Activated CD4-positive, alpha-beta T cell treated with anti-CD3 and anti-CD28 coated beads for 24 hours (primary cell): ENCODE results near the gene NCKAP5.

Experiments
- DNase-seq, 2 donors: peaks; one replicate each; pipeline ENCODE4 v3.0.0-alpha.2; 2020; ENCODE audit warnings: low read depth in 2 of 2

The NCKAP5 gene

DNA sequence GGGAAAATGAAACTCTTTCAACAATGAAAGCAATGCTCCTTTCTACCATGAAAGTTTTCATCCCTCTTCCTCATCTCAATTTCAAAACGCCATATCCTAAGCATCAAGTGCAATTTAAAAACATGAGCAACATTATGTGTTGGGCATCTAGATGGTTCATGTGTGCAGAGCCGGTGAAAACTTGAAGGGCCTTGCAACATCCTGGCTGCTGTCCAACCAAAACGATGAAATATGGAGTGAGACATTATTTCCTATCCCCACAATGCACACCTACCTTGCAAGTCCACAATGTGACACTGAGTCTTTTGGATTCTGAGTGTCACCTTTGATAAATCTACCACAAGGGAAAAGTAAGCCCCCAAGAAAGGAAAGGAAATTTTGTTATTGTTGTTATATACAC lies 110.0 kb downstream of the NCKAP5 start:
- no peak for DNase-seq

DNA sequence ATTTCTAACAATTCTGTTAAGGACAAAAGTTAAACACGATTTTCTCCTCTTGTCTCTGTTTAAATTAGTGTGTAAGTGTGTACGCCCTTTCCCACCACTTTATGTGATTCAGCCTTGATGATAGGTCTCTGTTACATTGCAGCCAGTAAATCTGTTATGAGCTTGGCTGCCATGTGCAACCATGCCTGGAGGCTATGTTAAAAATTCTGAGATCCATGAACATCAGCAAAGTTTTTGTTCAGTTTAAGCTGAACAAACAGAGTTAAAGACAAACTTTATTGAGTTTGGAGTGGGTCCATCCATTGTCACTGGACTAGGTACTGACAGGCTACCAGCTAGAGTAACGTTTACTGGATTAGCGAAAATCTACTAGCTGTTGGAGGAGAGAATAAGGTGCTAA lies 110.4 kb downstream of the NCKAP5 start:
- DNase-seq: no peak

GRCh38 chr2:133456971-133457370 lies 111.3 kb downstream of the NCKAP5 start:
- no peak for DNase-seq

DNA sequence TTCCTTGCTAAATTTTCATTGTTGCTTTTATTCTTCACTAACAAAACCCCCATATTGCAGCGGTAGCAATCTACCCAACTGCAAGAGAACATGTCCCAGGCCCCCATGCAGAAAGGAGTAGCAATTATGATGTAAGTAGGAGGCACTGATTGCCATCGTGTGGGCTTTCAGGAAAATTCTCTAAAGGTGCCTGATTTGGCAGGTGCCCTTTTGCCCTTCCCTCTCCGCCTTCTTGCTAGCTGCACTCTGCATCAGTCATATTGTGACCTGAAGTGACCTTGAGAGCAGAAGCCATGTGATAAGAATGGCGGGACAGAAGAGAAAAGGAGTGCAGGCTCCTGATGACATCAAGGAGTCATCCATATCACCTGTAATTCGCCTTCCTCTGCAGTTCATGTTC lies 112.1 kb downstream of the NCKAP5 start:
- DNase-seq: no peak

GRCh38 chr2:133453032-133453431 lies 115.2 kb downstream of the NCKAP5 start:
- DNase-seq: no peak

- DNase-seq: no peak
These were observed 115.7 kb downstream of the NCKAP5 start for GRCh38 chr2:133452583-133452982.

DNA sequence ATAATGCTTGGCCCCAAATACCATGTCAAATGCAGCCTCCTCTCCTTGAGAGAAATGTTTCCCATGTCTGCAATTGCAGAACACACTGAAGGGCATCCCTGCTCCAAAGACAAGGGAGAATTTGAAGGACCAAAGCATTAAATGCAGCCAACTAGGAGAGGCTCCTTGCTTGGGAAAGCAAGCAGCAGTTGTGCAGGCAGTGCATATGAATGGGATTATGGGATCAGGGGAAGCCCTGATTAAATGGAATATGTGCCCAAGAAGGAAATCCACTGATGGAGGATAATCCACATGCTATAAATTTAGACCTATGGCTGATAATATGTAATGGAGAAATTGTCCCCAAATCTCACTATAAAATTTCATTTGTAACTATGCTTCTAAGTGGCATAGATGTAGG lies 116.1 kb downstream of the NCKAP5 start:
- DNase-seq: no peak

- no peak for DNase-seq
These were observed 120.1 kb downstream of the NCKAP5 start for GRCh38 chr2:133448195-133448594.

DNA sequence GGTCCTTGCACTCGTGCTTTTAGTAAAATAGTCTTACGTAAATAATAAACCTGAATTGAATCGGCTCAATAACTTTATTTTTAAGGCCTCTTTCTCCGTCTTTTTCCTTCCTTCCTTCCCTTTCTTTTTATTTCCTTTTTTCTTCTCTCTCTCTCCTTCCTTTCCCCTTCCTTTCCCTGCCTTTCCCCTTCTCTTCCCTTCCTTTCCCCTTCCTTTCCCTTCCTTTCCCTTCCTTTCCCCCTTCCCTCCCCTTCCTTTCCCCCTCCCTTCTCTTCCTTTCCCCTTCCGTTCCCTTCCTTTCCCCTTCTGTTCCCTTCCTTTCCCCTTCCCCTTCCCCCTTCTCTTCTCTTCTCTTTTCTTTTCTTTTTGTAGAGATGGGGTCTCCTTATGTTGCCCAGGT lies 121.0 kb downstream of the NCKAP5 start:
- DNase-seq: no peak

DNA sequence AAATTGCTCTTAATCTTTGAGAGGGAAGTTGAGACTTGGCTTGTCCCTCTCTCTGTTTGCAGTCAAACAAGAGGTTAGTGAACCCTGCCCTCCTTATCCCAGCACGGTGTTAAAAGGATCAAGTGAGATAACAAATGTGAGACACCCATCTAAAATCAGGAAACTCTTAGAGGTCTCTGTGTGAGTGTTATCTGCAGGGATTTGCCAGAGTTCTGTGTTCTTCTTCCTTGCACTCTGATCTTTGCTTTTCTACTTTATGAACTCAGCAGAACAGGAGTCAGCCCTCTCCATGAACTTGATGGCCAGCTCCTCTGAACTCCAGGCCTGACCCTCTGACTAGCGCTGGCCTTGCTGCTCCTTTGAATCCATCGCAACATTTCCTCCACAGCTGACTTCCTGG lies 123.8 kb downstream of the NCKAP5 start:
- DNase-seq: no peak

DNA sequence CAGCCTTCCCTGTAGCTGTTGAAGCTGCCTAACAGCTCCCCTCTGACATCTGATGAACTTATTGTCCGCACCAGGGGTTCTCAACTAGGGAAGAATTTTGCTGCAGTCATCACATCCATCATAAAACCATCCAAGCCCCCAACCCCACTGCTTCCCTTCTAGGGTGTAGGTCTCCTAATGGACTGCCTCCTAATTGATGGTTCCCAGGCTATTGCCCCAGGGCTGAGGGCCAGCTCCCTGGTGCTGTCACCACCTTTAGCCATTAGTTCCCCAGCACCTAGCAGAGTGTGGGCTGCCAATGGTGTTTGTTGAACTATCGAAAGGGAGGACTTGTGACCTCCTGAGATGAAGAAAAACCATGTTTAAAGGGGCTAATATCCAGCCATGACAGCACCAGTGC lies 125.9 kb downstream of the NCKAP5 start:
- no peak for DNase-seq

DNA sequence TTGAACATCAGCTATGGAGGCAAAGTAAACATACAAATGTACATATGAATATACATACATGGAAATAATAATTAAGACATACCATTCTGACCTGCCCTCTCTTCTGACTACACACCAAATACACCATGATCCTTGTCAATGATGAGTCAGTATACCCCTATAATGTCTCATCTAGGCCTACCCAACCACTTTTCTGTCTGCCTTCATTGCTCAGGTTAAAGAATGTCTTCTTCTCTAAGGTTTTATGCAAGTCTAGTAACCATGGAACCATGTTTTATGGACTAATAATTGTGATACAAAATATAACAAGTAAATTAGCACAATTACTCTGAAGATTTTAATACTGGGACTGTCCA lies 128.7 kb downstream of the NCKAP5 start:
- DNase-seq: no peak

DNA sequence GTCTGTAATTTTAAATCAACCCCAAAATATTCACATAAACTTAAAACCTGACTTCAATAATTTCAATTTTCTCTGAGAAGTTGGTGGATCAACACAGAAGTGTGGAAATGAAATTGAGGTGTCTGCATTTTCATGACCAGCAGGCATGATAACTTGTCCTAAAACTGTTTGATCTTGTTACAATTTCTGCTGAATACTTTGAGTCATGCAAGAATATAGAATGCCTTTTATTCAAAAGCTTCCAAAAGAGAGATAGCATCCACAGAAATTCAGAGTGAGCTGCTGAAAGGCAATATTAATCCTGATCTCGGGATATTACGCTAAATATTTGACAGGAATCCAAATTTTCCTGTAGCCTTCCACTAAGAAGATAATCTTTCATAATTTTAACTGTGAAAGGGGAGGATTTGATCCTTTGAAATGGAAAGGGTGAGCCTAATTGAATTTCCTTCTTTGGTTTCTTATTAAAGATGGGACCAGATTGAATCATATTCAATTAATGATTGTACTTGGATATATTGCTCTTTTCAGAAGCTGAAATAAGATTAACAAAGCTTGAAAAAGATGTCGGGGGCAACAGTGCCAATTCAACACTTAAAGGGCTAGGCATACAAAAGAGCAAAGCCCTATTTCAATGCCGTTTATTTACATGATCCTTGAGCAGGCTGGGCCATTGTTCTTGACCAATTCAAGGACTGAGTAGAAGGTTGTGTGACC lies 129.3 kb downstream of the NCKAP5 start:
- no peak for DNase-seq

GRCh38 chr2:133438026-133438425 lies 130.2 kb downstream of the NCKAP5 start:
- no peak for DNase-seq

DNA sequence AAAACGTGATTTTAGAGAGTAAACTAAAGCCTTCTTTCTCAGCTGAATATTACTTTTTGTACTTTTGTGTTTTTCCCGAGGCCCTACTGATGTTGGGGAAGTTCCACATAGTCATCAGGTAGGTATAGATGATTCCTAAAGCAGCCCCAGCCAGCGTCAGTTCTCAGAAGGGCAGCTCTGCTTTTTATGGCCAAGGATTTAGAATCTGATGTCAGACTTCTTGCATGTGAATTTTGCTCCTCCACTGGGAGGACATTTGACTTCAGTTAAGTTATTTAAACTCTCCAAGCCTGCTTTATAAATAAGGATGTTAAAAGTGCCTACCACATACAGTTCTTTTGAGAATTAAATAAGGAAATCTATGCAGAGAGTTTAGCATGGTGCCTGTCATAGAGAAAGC lies 130.8 kb downstream of the NCKAP5 start:
- DNase-seq: no peak

GRCh38 chr2:133434959-133435668 lies 133.1 kb downstream of the NCKAP5 start:
- DNase-seq: no peak

DNA sequence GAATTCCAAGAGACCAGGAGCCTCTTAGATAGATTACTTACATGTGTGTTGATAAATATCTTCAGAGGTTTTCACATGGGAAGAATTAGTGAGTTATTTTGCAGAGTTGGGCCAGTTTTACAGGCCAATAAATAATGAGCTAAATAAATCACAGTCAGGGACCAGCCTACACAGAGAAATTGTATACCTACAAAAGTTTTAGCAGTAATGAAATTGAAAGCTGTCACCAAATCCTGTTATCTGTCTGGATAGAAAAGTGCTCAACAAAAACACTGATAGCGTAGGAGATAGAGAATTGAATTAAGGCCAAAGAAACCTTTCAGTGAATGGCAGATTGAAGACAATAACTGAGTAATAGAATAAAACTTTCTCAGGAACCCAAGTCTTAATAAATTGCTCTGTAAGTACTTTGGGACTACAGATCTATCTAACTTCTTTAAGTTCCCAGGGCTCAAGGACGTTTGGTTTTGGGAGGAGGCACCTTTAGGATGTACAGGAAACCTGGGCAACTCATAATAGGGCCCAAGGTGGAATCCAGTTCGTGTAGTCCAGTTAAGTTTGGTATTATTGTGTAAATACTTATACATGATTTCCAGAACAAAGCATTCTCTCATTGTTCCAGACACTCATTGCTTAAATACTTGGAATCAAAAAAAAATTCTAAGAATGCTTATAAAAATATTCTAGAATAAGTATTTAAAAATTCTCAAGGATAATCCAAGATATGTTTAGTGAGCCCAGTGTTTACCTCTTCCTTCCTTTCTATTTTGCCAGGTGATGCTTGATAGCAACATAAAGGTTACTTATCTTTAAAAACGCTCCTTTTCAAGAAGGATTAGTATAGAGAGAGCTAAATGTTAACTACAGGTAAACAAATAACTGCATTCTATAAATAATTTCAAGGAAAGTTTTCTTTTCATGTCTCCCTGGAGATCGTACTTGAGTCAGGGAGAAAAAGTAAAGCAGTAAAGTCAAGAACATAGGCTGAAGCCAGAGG lies 134.5 kb downstream of the NCKAP5 start:
- no peak for DNase-seq

GRCh38 chr2:133432778-133433177 lies 135.5 kb downstream of the NCKAP5 start:
- DNase-seq: no peak

GRCh38 chr2:133431289-133431688 lies 137.0 kb downstream of the NCKAP5 start:
- no peak for DNase-seq

GRCh38 chr2:133426791-133427190 lies 141.5 kb downstream of the NCKAP5 start:
- DNase-seq: no peak

- no peak for DNase-seq
These were observed 142.7 kb downstream of the NCKAP5 start for GRCh38 chr2:133425612-133426011.

DNA sequence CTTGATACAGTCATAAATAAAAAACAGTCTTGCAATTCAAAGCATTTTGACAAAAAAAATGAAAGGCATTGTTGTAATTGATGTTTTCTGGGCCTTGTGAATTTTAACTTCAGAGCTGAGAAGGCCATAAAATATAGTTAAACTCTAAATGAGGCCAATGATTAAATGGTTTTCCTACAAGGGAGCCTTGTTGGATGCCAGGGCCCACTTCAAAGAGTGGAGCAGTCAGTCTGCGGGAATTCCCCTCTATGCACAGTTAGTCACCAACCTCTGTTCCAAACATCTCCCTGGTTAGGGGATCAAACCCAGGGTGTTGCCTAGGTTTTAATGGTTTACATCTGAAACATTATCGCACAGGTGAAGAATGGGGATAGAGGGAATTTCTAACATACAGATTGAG lies 143.4 kb downstream of the NCKAP5 start:
- no peak for DNase-seq
